Common myeloid progenitor, CD34-positive (primary cell): Measurements from ENCODE around the gene LEAP2.

Experiments used
- CTCF ChIA-PET: fragments of 350-600 bp; sonication (Branson Sonifier 250); formaldehyde crosslinking; loops from one replicate; lab custom pipeline; 2021; ENCODE audit warnings: antibody characterized with exemption; lab: Charles Lee
- POLR2A ChIA-PET: fragments of 350-600 bp; sonication (Branson Sonifier 250); formaldehyde crosslinking; loops from one replicate; lab custom pipeline; 2021; ENCODE audit warnings: antibody characterized with exemption; lab: Charles Lee
- DNase-seq, 3 donors: peaks; one replicate each; pipeline versions ENCODE4 v3.0.0 to v3.0.0-alpha.2; 2013
- H3K27ac ChIP-seq, 2 experiments: 1 replicate in 1 of 2; 2 replicates in 1 of 2; pipeline ENCODE4 v1.7.0; 2013; ENCODE audit warnings: inconsistent platforms in 2 of 2, low read length in 2 of 2, mild to moderate bottlenecking in 2 of 2, low read depth in 1 of 2, moderate library complexity in 1 of 2; ENCODE audit not compliant: severe bottlenecking in 2 of 2, insufficient read depth in 1 of 2, poor library complexity in 1 of 2
- H3K27me3 ChIP-seq, 5 experiments: replicated peaks in 2 of 5; 1 replicate in 3 of 5; 2 replicates in 2 of 5; pipeline versions ENCODE4 v1.6.1 to v1.7.0; 2013; ENCODE audit warnings: low read length in 4 of 5, mild to moderate bottlenecking in 2 of 5, moderate library complexity in 2 of 5, inconsistent platforms in 1 of 5; ENCODE audit not compliant: insufficient read depth in 5 of 5, control insufficient read depth in 4 of 5
- H3K36me3 ChIP-seq, 4 experiments: 1 replicate in 2 of 4; 2 replicates in 2 of 4; pipeline versions ENCODE4 v1.6.1 to v1.7.0; 2013; ENCODE audit warnings: low read length in 3 of 4, control low read depth in 1 of 4, mild to moderate bottlenecking in 1 of 4; ENCODE audit not compliant: control insufficient read depth in 4 of 4, insufficient read depth in 4 of 4
- H3K4me1 ChIP-seq, 4 experiments: 1 replicate in 3 of 4; 2 replicates in 1 of 4; pipeline versions ENCODE4 v1.6.1 to v1.7.1; 2013; ENCODE audit warnings: low read length in 3 of 4, mild to moderate bottlenecking in 3 of 4, control low read depth in 1 of 4, inconsistent platforms in 1 of 4, moderate library complexity in 1 of 4; ENCODE audit not compliant: control insufficient read depth in 4 of 4, insufficient read depth in 4 of 4; ENCODE audit errors: control extremely low read depth in 1 of 4
- H3K4me3 ChIP-seq, 7 experiments: 1 replicate in 4 of 7; 2 replicates in 3 of 7; pipeline versions ENCODE4 v1.5.1 to v1.7.0; 2013; ENCODE audit warnings: mild to moderate bottlenecking in 7 of 7, low read length in 6 of 7, moderate library complexity in 6 of 7, inconsistent platforms in 2 of 7, low read depth in 2 of 7, control low read depth in 1 of 7; ENCODE audit not compliant: insufficient read depth in 4 of 7, control insufficient read depth in 1 of 7; ENCODE audit errors: extremely low read depth in 1 of 7
- H3K9me3 ChIP-seq, 5 experiments: 1 replicate in 4 of 5; 2 replicates in 1 of 5; pipeline versions ENCODE4 v1.6.1 to v1.7.1; 2013; ENCODE audit warnings: low read length in 4 of 5, mild to moderate bottlenecking in 2 of 5, inconsistent platforms in 1 of 5, low read depth in 1 of 5, moderate library complexity in 1 of 5; ENCODE audit not compliant: control insufficient read depth in 4 of 5, insufficient read depth in 2 of 5; ENCODE audit errors: control extremely low read depth in 1 of 5
- WGBS: methylation state at CpG from one replicate; pipeline ENCODE4 v1.1.5; 2013; ENCODE audit not compliant: insufficient coverage; 5-methylcytosine and 5-hydroxymethylcytosine counted together

LEAP2 gene

DNA sequence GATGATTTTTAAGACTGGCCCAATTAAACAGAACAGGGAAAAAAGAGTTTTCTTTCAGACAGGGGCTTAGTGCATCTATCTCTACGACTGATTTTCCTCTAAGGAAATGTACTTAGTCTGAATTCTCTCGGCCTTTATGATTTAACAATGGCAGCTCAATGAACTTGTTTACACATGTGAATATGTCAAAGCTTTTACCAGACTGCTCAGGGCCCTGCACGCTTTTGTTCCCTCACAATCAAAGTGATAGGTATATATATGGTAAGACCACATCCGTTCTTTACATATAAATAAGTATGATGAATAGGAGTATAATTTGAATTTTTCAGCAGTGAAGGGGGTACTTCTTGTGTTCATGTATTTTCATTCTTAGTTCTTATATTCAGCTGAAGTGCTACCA lies 27.6 kb downstream of the LEAP2 start:
- WGBS = no CpG with 5 or more reads among the region's 4 CpGs
- no peaks in the 10 kb centered on the region for H3K27me3 ChIP-seq
- H3K4me3 ChIP-seq = no peak overlapping the region
- ChIA-PET CTCF (interaction anchor here (1.5 to 1.8 kb wide), 2 partner anchors 13 to 18 kb away, joined by 4 to 5 read pairs; no protein-coding TSS in a partner anchor), POLR2A (no interaction called here)
- no peaks in the 10 kb centered on the region for H3K9me3 ChIP-seq
- DNase-seq = no peak
- peaks cover 18 to 32% (median 26%) of the 10 kb centered on the region in 4 experiments for H3K36me3 ChIP-seq
- H3K4me1 ChIP-seq = no peaks in the 10 kb centered on the region
- H3K27ac ChIP-seq = no peak overlapping the region

GRCh38 chr5:132901730-132902129 lies 28.3 kb downstream of the LEAP2 start:
- Histone ChIP-seq H3K27me3 (no peaks in the 10 kb centered on the region), H3K9me3 (no peaks in the 10 kb centered on the region), H3K36me3 (peaks cover 15 to 25% (median 19%) of the 10 kb centered on the region in 4 experiments), H3K4me3 (no peak overlapping the region), H3K4me1 (no peaks in the 10 kb centered on the region), H3K27ac (no peak overlapping the region)
- 100% methylated on average over 3 of the region's 3 CpGs for WGBS
- POLR2A ChIA-PET = no interaction called here
- CTCF ChIA-PET = interaction anchor here (1.5 to 1.8 kb wide), 2 partner anchors 13 to 19 kb away, joined by 4 to 5 read pairs; no protein-coding TSS in a partner anchor
- DNase-seq = no peak

DNA sequence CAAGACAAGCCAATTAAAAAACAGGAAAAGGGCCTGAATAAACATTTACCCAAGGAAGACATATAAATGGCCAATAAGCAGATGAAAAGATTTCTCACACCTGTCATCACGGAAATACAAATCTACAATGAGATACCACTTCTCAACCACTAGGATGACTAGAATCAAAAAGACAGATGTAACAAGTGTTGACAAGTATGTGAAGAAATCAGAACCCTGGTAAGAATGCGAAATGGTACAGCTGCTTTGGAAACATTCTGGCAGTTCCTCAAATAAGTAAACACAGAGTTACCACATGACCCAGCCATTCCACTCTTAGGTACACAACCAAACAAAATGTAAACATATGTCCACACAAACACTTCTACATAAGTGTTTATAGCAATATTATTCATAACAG lies 32.5 kb downstream of the LEAP2 start:
- Histone ChIP-seq H3K9me3 (no peaks in the 10 kb centered on the region), H3K36me3 (peaks cover 10 to 21% (median 16%) of the 10 kb centered on the region in 4 experiments), H3K27me3 (no peaks in the 10 kb centered on the region), H3K4me3 (no peak overlapping the region), H3K4me1 (no peaks in the 10 kb centered on the region), H3K27ac (no peak overlapping the region)
- peak in 2 of 3 donors; percentile 22 to 28 for DNase-seq
- ChIA-PET CTCF (interaction anchor here (1.6 kb wide), 1 partner anchor 20 kb away, joined by 4 read pairs; no protein-coding TSS in a partner anchor), POLR2A (no interaction called here)
- 100% methylated on average over 1 of the region's 2 CpGs for WGBS

GRCh38 chr5:132907161-132907560 lies 33.7 kb downstream of the LEAP2 start:
- Histone ChIP-seq H3K9me3 (no peaks in the 10 kb centered on the region), H3K27ac (no peak overlapping the region), H3K4me3 (no peak overlapping the region), H3K27me3 (no peaks in the 10 kb centered on the region), H3K36me3 (peaks cover 8 to 18% (median 15%) of the 10 kb centered on the region in 4 experiments), H3K4me1 (no peaks in the 10 kb centered on the region)
- WGBS = 100% methylated on average over 1 of the region's 2 CpGs
- ChIA-PET POLR2A (no interaction called here), CTCF (interaction anchor here (1.0 to 1.4 kb wide), 4 partner anchors 10 to 24 kb away, joined by 3 to 4 read pairs (median 3); no protein-coding TSS in a partner anchor)
- DNase-seq = no peak

GRCh38 chr5:132909702-132910101 lies 36.2 kb downstream of the LEAP2 start:
- ChIA-PET POLR2A (no interaction called here), CTCF (interaction anchor here (1.2 kb wide), 1 partner anchor 53 kb away, joined by 3 read pairs; no protein-coding TSS in a partner anchor)
- Histone ChIP-seq H3K4me1 (no peaks in the 10 kb centered on the region), H3K4me3 (no peak overlapping the region), H3K27ac (no peak overlapping the region), H3K36me3 (peaks cover 10 to 32% (median 18%) of the 10 kb centered on the region in 4 experiments), H3K27me3 (no peaks in the 10 kb centered on the region), H3K9me3 (no peaks in the 10 kb centered on the region)
- WGBS = no CpG with 5 or more reads among the region's 1 CpG
- DNase-seq = no peak

DNA sequence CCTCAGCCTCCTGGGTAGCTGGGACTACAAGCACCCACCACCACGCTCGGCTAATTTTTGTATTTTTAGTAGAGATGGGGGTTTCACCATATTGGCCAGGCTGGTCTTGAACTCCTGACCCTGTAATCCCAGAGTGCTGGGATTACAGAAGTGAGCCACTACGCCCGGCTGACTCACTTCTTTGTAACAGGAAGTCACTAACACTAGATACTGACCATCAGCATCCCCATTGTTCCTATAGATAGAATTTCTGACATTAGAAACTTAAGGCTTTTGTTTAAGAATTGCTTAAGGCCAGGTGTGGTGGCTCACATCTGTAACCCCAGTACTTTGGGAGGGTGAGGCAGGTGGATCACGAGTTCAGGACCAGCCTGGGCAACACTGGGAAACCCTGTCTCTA lies 42.2 kb downstream of the LEAP2 start:
- 82% methylated on average over 3 of the region's 5 CpGs for WGBS
- no peaks in the 10 kb centered on the region for H3K4me1 ChIP-seq
- H3K27ac ChIP-seq = no peak overlapping the region
- H3K36me3 ChIP-seq = peaks cover 7 to 48% (median 25%) of the 10 kb centered on the region in 4 experiments
- ChIA-PET CTCF (interaction anchor here (1.0 to 1.1 kb wide), 2 partner anchors 11 to 46 kb away, joined by 3 read pairs; no protein-coding TSS in a partner anchor), POLR2A (no interaction called here)
- DNase-seq = no peak
- no peak overlapping the region for H3K4me3 ChIP-seq
- H3K27me3 ChIP-seq = no peaks in the 10 kb centered on the region
- H3K9me3 ChIP-seq = no peaks in the 10 kb centered on the region

GRCh38 chr5:132916086-132916485 lies 42.6 kb downstream of the LEAP2 start:
- Histone ChIP-seq H3K27ac (no peak overlapping the region), H3K4me3 (no peak overlapping the region), H3K36me3 (peaks cover 8 to 48% (median 23%) of the 10 kb centered on the region in 4 experiments), H3K4me1 (no peaks in the 10 kb centered on the region), H3K27me3 (no peaks in the 10 kb centered on the region), H3K9me3 (no peaks in the 10 kb centered on the region)
- CTCF ChIA-PET = interaction anchor here (1.0 kb wide), 1 partner anchor 46 kb away, joined by 3 read pairs; no protein-coding TSS in a partner anchor
- no peak for DNase-seq
- WGBS = 94% methylated on average over 2 of the region's 3 CpGs
- POLR2A ChIA-PET = no interaction called here
